A549 treated with GW870086 at 1 μM for 4 hours (cell line): ENCODE data around the gene PAGR1. TPM values are rescaled to one million over a fixed set of nuclear protein-coding genes. Genes with fewer than 3 reads are reported as not detected.

Experiments
- total RNA-seq: library from RNA; stranded (reverse); fragments of 200-300 nt; extraction: Qiagen RNA extraction; gene quantifications from 5 replicates; pipeline ENCODE4 v1.2.3, GENCODE V29; 2022; ENCODE audit warnings: low read depth

PAGR1 gene
- total RNA-seq, result 36.8 to 45.5 TPM (median 40.2 TPM) in 5 replicates

GRCh38 chr16:29815793-29816693 lies at the start of gene PAGR1:
TSS of gene PAGR1 (plus strand) at chr16:29816152. CDS start at chr16:29816526, 374 bp downstream.

GRCh38 chr16:29777576-29778350 lies 38.2 kb upstream of the PAGR1 start, which contains the start of gene ZG16:
TSS of gene ZG16 (plus strand) at chr16:29778256. CDS start at chr16:29779267, 1,011 bp downstream.

GRCh38 chr16:29790183-29790948 lies 25.6 kb upstream of the PAGR1 start, which contains the start of gene KIF22:
TSS of gene KIF22 (plus strand) at chr16:29790751. CDS start at chr16:29790760, 9 bp downstream.

GRCh38 chr16:29806099-29806579 lies 9.8 kb upstream of the PAGR1 start, which contains the start of gene MAZ:
TSS of gene MAZ (plus strand) at chr16:29806529. CDS start at chr16:29806702, 173 bp downstream.

GRCh38 chr16:29811896-29812665 lies 3.9 kb upstream of the PAGR1 start, which contains the start of gene PRRT2:
TSS of gene PRRT2 (plus strand) at chr16:29812193. CDS start at chr16:29813055, 862 bp downstream.

GRCh38 chr16:29820271-29820701 lies 4.3 kb downstream of the PAGR1 start, which contains the start of gene MVP:
TSS of gene MVP (plus strand) at chr16:29820462. CDS start at chr16:29830550, 10,088 bp downstream.

GRCh38 chr16:29862884-29863668 lies 47.1 kb downstream of the PAGR1 start, which contains the start of gene CDIPT:
TSS of gene CDIPT (minus strand) at chr16:29863226. CDS start at chr16:29862857, 369 bp downstream.

Other genes starting within 250 kb of the PAGR1 start
- not detected in 5 replicates for gene SPN, start 152.9 kb upstream of the PAGR1 start, total RNA-seq
- gene QPRT, start 137.0 kb upstream of the PAGR1 start, total RNA-seq, result 0.56 to 1.4 TPM (median 0.76 TPM) in 5 replicates
- not detected in 5 replicates for gene C16orf54, start 70.2 kb upstream of the PAGR1 start, total RNA-seq
- not detected in 5 replicates for gene ZG16, start 37.9 kb upstream of the PAGR1 start, total RNA-seq
- 78.8 to 94.4 TPM (median 85.8 TPM) in 5 replicates for gene KIF22, start 25.4 kb upstream of the PAGR1 start, total RNA-seq
- 131 to 168 TPM (median 160 TPM) in 5 replicates for gene MAZ, start 9.6 kb upstream of the PAGR1 start, total RNA-seq
- 0.18 to 0.44 TPM (median 0.31 TPM) in 5 replicates for gene PRRT2, start 4.0 kb upstream of the PAGR1 start, total RNA-seq
- gene MVP, start 4.3 kb downstream of the PAGR1 start, total RNA-seq, result 123 to 143 TPM (median 140 TPM) in 5 replicates
- gene CDIPT, start 47.1 kb downstream of the PAGR1 start, total RNA-seq, result 63.2 to 92.0 TPM (median 89.5 TPM) in 5 replicates
- 17.0 to 21.8 TPM (median 20.7 TPM) in 5 replicates for gene SEZ6L2, start 83.4 kb downstream of the PAGR1 start, total RNA-seq
- gene ASPHD1, start 84.3 kb downstream of the PAGR1 start, total RNA-seq, result 15.9 to 27.5 TPM (median 23.8 TPM) in 5 replicates
- gene KCTD13, start 110.1 kb downstream of the PAGR1 start, total RNA-seq, result 12.0 to 15.6 TPM (median 15.4 TPM) in 5 replicates
- gene TMEM219, start 145.9 kb downstream of the PAGR1 start, total RNA-seq, result 81.2 to 101 TPM (median 94.7 TPM) in 5 replicates
- gene TAOK2, start 157.7 kb downstream of the PAGR1 start, total RNA-seq, result 24.7 to 33.4 TPM (median 31.0 TPM) in 5 replicates
- 13.9 to 14.9 TPM (median 14.3 TPM) in 5 replicates for gene HIRIP3, start 179.5 kb downstream of the PAGR1 start, total RNA-seq
- 95.8 to 108 TPM (median 104 TPM) in 5 replicates for gene INO80E, start 180.1 kb downstream of the PAGR1 start, total RNA-seq
- gene DOC2A, start 194.9 kb downstream of the PAGR1 start, total RNA-seq, result 1.7 to 2.3 TPM (median 1.9 TPM) in 5 replicates
- gene C16orf92, start 207.0 kb downstream of the PAGR1 start, total RNA-seq, result not detected in 5 replicates
- 0.10 to 0.31 TPM (median 0.23 TPM) in 5 replicates for gene TLCD3B, start 215.1 kb downstream of the PAGR1 start, total RNA-seq
- 1,570 to 1,920 TPM (median 1,807 TPM) in 5 replicates for gene ALDOA, start 249.6 kb downstream of the PAGR1 start, total RNA-seq